ENCODE results near the gene NCOA1.
A peak's percentile ranks its signal among the peaks of the same experiment; 100 is the strongest.

NCOA1 gene

DNA sequence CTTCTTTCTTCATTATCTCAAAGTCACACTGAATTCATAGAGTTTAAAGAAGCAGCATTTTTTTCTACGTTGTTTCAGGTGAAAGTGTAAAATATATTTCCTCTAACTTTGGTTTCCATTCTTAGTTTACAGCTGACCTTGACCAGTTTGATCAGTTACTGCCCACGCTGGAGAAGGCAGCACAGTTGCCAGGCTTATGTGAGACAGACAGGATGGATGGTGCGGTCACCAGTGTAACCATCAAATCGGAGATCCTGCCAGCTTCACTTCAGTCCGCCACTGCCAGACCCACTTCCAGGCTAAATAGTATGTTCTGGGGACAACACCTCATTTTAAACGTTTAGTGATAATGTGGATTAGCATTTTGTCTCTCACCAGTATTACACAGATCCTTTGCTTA lies 219.8 kb downstream of the NCOA1 start:
- no peak for TF ChIP-seq CTCF (IDR thresholded peaks at IDR 0.05; ENCODE audit: insufficient read depth, low read depth, low read length, missing control alignments)
- DNase-seq (ENCODE audit: low read depth), result no peak
- H3K4me3 ChIP-seq (ENCODE audit: low read depth, low read length), result no peak overlapping the region

DNA sequence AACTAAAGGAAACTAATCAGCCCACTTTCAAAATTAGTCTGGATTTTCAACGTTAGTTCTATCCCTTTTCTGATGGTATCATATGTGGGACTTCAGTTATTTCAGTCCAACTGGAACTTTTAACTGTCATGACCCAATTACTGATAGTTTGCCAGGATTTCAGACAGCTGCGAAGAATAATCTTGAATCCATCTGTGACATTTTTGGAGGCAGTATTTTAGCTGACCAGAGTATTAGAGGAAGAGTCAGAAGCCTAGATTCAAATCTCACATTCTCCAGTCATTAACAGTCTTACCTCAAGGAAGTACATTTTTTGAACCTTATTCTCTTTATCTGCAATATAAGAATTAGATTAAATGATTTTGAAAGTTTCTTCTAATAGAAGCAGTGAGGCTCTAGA lies 220.8 kb downstream of the NCOA1 start:
- H3K4me3 ChIP-seq (ENCODE audit: low read depth, low read length), result no peak overlapping the region
- DNase-seq (ENCODE audit: low read depth), result no peak
- TF ChIP-seq CTCF (IDR thresholded peaks at IDR 0.05; ENCODE audit: insufficient read depth, low read depth, low read length, missing control alignments), result no peak

- TF ChIP-seq CTCF (IDR thresholded peaks at IDR 0.05; ENCODE audit: insufficient read depth, low read depth, low read length, missing control alignments), result no peak
- DNase-seq (ENCODE audit: low read depth), result no peak
- H3K4me3 ChIP-seq (ENCODE audit: low read depth, low read length), result no peak overlapping the region
These were observed 221.2 kb downstream of the NCOA1 start for GRCh38 chr2:24712296-24712695.

GRCh38 chr2:24717263-24717951 lies 226.4 kb downstream of the NCOA1 start:
- TF ChIP-seq CTCF (IDR thresholded peaks at IDR 0.05; ENCODE audit: insufficient read depth, low read depth, low read length, missing control alignments), result no peak
- H3K4me3 ChIP-seq (ENCODE audit: low read depth, low read length), result no peak overlapping the region
- no peak for DNase-seq (ENCODE audit: low read depth)

DNA sequence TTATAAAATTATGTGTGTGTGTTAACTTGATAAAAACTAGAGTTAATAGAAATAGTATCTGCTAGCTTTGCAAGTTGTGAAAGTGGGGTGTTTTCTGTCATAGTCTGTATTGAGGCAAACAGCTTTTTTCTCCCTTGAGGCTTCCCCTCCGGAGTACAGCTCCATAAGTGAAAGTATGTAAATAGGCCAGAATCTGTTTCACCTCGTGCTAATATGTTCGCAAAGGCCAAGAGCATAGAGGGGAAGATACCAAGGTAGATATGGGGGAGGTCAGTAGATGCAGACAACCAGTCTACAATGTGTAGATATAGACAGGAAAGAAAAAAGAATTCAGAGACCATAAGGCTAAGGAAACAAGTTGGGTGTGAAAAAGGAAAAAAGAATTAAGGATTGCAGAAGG lies 229.3 kb downstream of the NCOA1 start:
- no peak for TF ChIP-seq CTCF (IDR thresholded peaks at IDR 0.05; ENCODE audit: insufficient read depth, low read depth, low read length, missing control alignments)
- DNase-seq (ENCODE audit: low read depth), result peak; percentile 82
- H3K4me3 ChIP-seq (ENCODE audit: low read depth, low read length), result no peak overlapping the region

GRCh38 chr2:24721470-24721869 lies 230.4 kb downstream of the NCOA1 start:
- no peak overlapping the region for H3K4me3 ChIP-seq (ENCODE audit: low read depth, low read length)
- no peak for TF ChIP-seq CTCF (IDR thresholded peaks at IDR 0.05; ENCODE audit: insufficient read depth, low read depth, low read length, missing control alignments)
- DNase-seq (ENCODE audit: low read depth), result peak; percentile 71

Data from GM12865 (cell line).